T-helper 17 cell (primary cell): Measurements from ENCODE around the gene AKT3. TPM values are rescaled to one million over a fixed set of nuclear protein-coding genes. Genes with fewer than 3 reads are reported as not detected.

Experiments
- ATAC-seq: fragments of 150-1000 bp; cut with Tn5 transposase; 2 replicates; pipeline ENCODE4 v1.10.0; 2021; ENCODE audit warnings: mild to moderate bottlenecking, moderate library complexity
- DNase-seq, 3 donors: peaks; one replicate each; pipeline versions ENCODE4 v3.0.0 to v3.0.0-alpha.2; 2020 to 2021
- H3K9me3 ChIP-seq: one replicate; pipeline ENCODE4 v1.7.0; 2013; ENCODE audit warnings: low read length, mild to moderate bottlenecking; ENCODE audit not compliant: control insufficient read depth, poor library complexity, severe bottlenecking
- H3K27ac Mint-ChIP-seq: one replicate; pipeline ENCODE4 v1.8.0; 2022; ENCODE audit warnings: mild to moderate bottlenecking, moderate library complexity, mixed read lengths
- H3K27me3 Mint-ChIP-seq: one replicate; pipeline ENCODE4 v1.8.0; 2022; ENCODE audit warnings: mixed read lengths
- H3K36me3 Mint-ChIP-seq: one replicate; pipeline ENCODE4 v1.8.0; 2022; ENCODE audit warnings: low read depth, mixed read lengths
- H3K4me1 Mint-ChIP-seq: one replicate; pipeline ENCODE4 v1.8.0; 2022; ENCODE audit warnings: mild to moderate bottlenecking, mixed read lengths
- H3K4me3 Mint-ChIP-seq: one replicate; pipeline ENCODE4 v1.8.0; 2022; ENCODE audit warnings: mild to moderate bottlenecking, moderate library complexity, mixed read lengths
- total RNA-seq, 4 donors: library from RNA in 2 of 4; stranded (reverse) in 2 of 4; gene quantifications; one replicate each; pipeline ENCODE4 v1.2.3 and lab custom pipeline; 2022 to 2026

Gene AKT3
- total RNA-seq, 2 donors from 2014 or later = 96.0 to 103 TPM

DNA sequence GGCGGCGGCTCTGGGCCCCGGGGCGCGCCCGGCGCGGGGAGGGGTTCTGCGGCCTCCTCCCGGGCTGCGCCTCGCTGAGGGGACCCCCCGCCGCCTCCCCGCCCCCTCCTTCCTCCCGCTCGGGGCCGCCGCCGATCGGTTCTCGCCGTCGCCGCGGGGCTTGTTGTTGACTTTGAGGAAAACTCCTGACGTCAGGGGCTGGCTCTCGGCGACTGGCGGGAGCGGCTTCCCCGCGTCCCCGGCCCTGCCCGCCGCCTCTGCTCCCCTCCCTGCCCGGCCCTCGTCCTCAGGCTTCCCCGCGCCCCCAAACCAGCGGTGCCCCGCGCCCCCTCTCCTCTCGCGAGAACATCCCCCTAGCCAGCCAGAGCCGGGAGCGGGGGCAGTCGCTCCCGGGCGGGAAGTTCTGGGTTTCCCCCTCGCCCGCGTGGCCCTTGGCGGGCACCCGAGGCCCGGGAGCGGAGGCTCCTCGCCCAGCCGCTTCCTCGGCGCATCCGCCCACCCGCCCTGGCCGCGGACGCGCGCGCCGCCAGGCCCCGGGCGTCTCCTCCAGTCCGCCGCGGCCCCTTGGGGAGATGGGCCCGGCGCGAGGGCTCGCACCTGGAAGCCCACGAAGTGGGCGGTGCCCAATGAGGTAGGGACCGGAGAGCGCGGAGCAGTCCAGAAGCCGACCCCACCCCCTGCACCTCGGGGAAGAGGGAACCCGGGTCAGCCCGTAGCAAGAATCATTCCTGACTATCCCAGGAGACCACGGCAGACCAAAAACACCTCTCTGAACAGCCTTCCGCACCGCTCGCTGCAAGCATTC, 611 bp upstream of the AKT3 start:
- no peaks in the 10 kb centered on the region for H3K9me3 ChIP-seq
- Mint-ChIP-seq H3K36me3 (no peaks in the 10 kb centered on the region), H3K27me3 (no peaks in the 10 kb centered on the region), H3K27ac (peak overlapping the region; percentile 85), H3K4me1 (peaks cover 12% of the 10 kb centered on the region), H3K4me3 (peak overlapping the region; percentile 97)
- ATAC-seq (peak; percentile 57), DNase-seq (peak in 2 of 3 donors; percentile 81 to 88)

DNA sequence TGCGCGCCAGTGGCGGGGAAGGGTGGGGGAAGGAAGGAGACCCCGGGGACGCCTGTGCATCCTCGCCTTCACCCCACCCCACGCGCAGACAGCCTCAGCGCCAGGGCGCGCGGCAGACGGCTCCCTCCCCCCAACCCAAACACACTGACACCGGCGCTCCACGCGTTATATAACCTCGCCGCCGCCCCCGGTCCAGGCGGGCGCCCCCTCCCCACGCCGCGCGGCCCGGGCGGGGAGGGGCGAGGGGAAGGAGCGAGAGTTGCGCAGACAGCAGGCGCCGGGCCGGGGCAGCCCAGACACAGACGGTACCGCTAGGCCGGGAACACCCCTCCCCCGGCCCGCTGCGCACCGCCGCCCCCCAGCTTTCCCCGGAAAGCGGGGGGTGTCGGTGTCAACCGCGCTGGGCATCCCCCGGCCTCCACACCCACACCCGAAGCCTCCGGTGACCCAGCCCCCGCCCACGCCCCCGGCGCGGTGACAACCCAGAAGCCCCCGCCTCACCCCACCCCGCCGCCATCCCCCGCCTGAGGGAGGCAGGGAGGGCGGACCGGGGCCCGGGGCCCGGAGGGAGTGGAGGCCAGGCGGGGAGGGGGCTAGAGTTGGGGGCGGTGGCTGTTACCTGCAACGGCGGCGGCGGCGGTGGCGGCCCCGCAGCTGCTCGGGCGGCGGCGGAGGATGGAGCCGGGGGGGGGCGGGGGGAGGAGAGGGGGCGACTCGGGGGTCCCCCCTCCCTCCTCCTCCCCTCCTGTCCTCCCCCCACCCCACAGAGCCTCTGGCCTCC, 432 bp downstream of the AKT3 start:
- peak overlapping the region; percentile 97 for H3K27ac Mint-ChIP-seq
- H3K9me3 ChIP-seq = no peaks in the 10 kb centered on the region
- H3K27me3 Mint-ChIP-seq = no peaks in the 10 kb centered on the region
- peak; percentile 49 for ATAC-seq
- peak; percentile 59 to 80 (median 76) for DNase-seq
- peaks cover 12% of the 10 kb centered on the region for H3K4me1 Mint-ChIP-seq
- H3K36me3 Mint-ChIP-seq = no peaks in the 10 kb centered on the region
- H3K4me3 Mint-ChIP-seq = peak overlapping the region; percentile 97

DNA sequence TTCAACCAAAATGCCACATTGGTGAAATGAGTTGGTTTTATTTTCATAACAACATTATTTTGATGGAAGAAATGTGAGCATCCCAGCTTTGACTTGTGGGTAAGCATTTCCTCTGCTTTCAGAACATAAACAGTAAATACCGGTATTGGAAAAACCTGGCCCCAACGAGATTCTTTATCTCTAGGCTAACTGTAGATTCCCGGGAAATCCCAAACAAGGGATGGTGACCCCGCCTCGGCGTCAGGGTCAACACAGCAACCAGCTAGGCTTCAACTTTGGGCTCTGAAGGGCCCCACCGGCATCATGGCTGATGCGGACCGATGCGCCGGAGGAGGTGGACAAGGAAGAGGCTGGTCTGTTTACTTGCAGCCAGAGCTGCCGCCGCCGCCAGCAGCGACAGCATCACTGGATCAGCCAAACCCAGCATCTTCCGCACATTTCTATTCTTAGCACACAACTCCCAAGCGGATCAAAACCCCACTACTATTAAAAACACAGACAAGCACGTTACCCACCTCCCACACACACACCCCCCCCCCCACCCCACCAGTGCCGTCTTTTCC, 1.1 kb downstream of the AKT3 start:
- H3K4me3 Mint-ChIP-seq = peak overlapping the region; percentile 97
- no peaks in the 10 kb centered on the region for H3K36me3 Mint-ChIP-seq
- peak in 2 of 3 donors; percentile 18 to 26 for DNase-seq
- H3K27ac Mint-ChIP-seq = peak overlapping the region; percentile 97
- no peaks in the 10 kb centered on the region for H3K27me3 Mint-ChIP-seq
- peaks cover 12% of the 10 kb centered on the region for H3K4me1 Mint-ChIP-seq
- H3K9me3 ChIP-seq = no peaks in the 10 kb centered on the region
- peak; percentile 12 for ATAC-seq

DNA sequence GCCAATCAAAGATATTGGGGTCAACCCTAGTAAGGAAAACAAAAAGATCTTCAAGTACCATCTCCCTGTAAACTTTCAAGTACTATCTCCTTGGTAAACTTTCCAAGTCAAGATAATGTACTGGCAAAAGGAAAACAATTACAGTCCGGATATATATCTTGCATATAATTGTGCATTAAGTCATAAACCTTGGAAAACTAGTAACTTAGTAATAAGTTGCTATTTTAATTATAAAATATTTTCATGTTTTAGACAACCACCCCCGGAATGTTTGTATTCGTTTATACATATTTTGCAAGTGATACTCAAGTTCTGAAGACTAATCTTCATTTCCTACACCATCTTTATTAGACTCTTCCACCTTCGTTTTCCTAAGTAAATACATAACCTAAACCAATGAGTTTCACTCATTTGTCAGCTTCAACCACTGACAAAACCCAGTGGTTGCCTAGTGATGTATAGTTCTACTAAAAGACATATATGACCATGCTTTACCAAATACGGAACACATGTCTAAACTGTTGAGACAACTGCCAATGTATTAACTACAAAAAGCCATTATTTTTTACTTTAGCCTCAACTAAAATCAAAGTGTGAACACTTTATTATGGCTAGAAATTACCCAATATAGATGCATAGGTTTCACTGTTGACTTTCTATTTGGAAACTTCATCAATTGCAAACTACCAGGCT, 1.7 kb downstream of the AKT3 start:
- peak overlapping the region; percentile 97 for H3K4me3 Mint-ChIP-seq
- peaks cover 14% of the 10 kb centered on the region for H3K4me1 Mint-ChIP-seq
- peak overlapping the region; percentile 97 for H3K27ac Mint-ChIP-seq

DNA sequence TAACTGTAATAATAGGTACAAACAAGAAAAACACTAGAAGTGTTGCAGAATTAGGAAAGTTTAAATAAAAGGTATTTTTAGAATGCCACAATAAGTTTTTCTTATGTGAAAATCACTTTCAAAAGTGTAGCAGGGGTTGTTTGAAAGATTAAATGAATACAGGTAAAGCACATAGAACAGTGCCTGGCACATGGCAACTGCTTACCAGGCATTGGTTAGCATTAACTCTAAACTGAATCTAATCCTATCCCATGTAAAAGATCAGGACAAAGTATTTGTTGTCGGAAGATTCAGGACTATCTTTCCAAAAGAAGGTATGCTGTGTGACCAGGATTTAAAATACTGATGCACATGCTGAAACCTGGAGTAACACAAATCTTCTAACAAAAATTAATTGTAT, 3.3 kb downstream of the AKT3 start:
- H3K4me1 Mint-ChIP-seq = peaks cover 22% of the 10 kb centered on the region

More for the DNA sequence above, 1.7 kb downstream of the AKT3 start:
- H3K9me3 ChIP-seq = no peaks in the 10 kb centered on the region
- no peaks in the 10 kb centered on the region for H3K36me3 Mint-ChIP-seq
- no peak for DNase-seq
- no peak for ATAC-seq
- no peaks in the 10 kb centered on the region for H3K27me3 Mint-ChIP-seq

DNA sequence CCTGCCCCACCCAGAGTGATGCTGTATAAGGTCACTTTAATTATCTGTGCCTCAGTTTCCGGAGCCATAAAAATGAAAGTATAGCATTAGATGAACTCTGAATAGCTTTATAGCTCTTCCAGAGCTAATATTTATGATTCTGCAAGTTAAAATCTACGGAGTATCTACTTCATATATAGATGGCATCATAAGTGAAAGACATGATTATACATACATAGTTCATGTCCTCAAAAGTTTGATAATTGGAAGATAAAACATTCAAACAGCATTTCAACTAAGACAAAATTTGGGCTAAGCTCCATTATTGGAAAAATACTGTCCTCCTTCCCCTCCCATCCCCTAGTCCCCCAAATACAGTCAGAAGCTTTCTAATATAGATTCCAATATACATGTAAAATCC, 4.2 kb downstream of the AKT3 start:
- H3K4me1 Mint-ChIP-seq = peaks cover 21% of the 10 kb centered on the region
- DNase-seq (no peak), ATAC-seq (no peak)
- no peaks in the 10 kb centered on the region for H3K9me3 ChIP-seq
- no peaks in the 10 kb centered on the region for H3K27me3 Mint-ChIP-seq
- no peak overlapping the region for H3K4me3 Mint-ChIP-seq
- H3K27ac Mint-ChIP-seq = peak overlapping the region; percentile 66
- H3K36me3 Mint-ChIP-seq = no peaks in the 10 kb centered on the region

More for the DNA sequence above, 3.3 kb downstream of the AKT3 start:
- Mint-ChIP-seq H3K27ac (peak overlapping the region; percentile 66), H3K4me3 (no peak overlapping the region), H3K36me3 (no peaks in the 10 kb centered on the region), H3K27me3 (no peaks in the 10 kb centered on the region)
- no peak for DNase-seq
- H3K9me3 ChIP-seq = no peaks in the 10 kb centered on the region
- no peak for ATAC-seq

DNA sequence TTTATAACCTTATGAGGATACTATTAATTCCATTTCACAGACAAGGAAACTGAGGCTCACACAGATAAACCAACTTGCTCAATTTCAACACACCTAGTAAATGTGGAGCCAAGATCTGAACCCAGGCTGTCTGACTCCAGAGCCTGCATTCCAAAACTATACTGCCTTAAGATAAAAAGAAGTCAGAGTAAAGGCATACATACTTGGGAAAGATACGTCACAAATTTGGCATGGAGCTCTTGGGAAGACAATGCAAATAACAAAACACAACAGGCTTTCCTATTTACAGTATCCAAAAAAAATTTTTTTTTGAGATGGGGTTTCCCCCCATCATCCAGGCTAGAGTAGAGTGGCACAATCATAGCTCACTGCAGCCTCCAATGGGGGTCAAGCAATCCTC, 5.9 kb downstream of the AKT3 start:
- no peak overlapping the region for H3K27ac Mint-ChIP-seq
- H3K4me1 Mint-ChIP-seq = peaks cover 21% of the 10 kb centered on the region
- DNase-seq (no peak), ATAC-seq (no peak)
- no peaks in the 10 kb centered on the region for H3K27me3 Mint-ChIP-seq
- no peak overlapping the region for H3K4me3 Mint-ChIP-seq
- no peaks in the 10 kb centered on the region for H3K9me3 ChIP-seq
- no peaks in the 10 kb centered on the region for H3K36me3 Mint-ChIP-seq

DNA sequence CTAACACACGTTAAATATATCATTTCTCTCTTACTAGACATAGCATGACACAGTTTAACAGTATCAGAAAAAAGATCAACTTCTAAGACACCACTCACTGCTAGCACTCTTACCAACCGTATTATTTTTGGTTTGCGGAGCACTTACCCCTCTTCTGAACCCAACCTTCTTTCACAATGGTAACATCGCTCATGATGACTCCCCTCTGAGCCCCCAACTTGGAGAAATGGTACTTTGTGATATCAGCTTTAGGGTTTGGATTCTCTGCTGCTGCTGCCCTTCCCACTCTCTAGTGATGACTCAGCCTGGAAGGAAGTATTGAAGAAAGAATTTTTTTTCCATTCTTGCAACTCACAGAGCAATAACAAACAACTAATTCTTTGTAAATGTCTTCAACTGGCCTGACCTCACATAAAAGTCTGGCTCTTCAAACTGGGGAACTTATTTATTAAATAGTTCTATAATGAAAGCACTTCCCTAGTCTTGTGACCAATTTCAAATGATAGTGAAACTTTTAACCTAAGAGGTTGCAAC, 7.0 kb downstream of the AKT3 start:
- peaks cover 15% of the 10 kb centered on the region for H3K4me1 Mint-ChIP-seq
- no peaks in the 10 kb centered on the region for H3K9me3 ChIP-seq
- no peaks in the 10 kb centered on the region for H3K27me3 Mint-ChIP-seq
- H3K27ac Mint-ChIP-seq = peak overlapping the region; percentile 91
- DNase-seq = no peak
- H3K36me3 Mint-ChIP-seq = no peaks in the 10 kb centered on the region
- peak overlapping the region; percentile 66 for H3K4me3 Mint-ChIP-seq
- ATAC-seq = peak; percentile 35

DNA sequence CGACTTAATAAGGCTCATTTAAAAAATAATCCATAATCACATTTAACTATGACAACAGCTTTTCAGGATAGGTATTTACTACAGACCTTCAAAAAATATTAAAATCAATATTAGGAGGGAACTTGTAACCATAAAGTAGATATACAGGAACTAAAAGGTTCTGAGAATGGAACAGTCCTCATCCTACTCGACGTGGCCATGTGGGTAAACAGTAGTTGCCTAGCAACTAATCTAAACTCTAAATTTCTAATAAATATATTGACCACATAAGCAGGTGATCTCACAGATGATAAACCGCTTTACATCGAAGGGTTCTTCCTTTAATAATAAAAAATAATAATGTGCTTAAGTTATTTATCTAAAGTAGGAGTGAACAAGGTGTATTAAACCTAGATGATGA, 7.9 kb downstream of the AKT3 start:
- Mint-ChIP-seq H3K27ac (peak overlapping the region; percentile 91), H3K4me3 (no peak overlapping the region), H3K27me3 (no peaks in the 10 kb centered on the region), H3K4me1 (peaks cover 18% of the 10 kb centered on the region), H3K36me3 (no peaks in the 10 kb centered on the region)
- H3K9me3 ChIP-seq = no peaks in the 10 kb centered on the region
- ATAC-seq (peak; percentile 23), DNase-seq (no peak)

DNA sequence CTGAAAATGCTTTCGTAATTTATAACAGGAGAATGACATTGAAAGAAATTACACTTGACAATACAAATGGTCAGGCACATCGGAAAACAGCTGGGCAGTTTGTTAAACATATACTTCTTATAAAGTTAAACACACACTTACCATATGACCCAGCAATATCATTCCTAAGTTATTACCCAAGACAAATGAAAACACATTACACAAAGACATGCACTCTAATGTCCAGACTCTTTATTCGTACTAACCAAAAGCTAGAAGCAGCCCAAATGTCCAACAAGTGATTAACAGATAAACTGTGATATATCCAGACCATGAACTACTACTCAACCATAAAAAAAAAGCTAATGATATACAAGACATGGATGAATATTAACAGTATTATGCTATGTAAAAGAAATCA, 8.5 kb downstream of the AKT3 start:
- H3K4me3 Mint-ChIP-seq = no peak overlapping the region
- H3K36me3 Mint-ChIP-seq = no peaks in the 10 kb centered on the region
- no peaks in the 10 kb centered on the region for H3K27me3 Mint-ChIP-seq
- DNase-seq (no peak), ATAC-seq (no peak)
- H3K27ac Mint-ChIP-seq = peak overlapping the region; percentile 83
- H3K4me1 Mint-ChIP-seq = peaks cover 18% of the 10 kb centered on the region
- H3K9me3 ChIP-seq = no peaks in the 10 kb centered on the region

DNA sequence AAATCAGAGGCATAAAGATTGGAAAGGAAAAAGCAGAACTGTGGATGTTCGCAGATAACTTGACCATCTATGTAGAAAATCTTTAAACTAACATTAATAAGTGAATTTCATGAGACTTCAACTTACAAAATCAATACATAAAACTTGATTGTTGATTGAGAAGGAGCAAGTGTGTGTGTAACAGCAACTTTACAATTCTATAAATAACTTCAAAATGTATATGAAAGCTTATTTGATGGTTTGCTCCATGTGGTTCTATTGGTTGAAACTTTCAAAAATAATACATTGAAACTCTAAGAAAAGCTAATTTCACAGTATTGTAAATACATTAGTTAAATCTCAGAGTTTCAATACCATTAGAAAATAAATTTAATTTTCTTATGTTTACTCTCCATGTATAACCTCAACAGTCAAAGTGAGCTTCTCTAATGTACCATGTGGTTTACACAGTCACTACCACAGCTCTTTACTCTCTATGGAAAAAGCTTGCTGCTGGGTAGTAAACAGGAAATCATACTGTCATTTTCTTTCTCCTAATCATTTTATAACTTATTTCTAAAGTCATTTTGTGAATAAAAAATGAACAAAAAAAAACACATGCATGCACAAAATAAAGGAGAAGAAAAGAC, 12.0 kb downstream of the AKT3 start:
- Mint-ChIP-seq H3K27me3 (no peaks in the 10 kb centered on the region), H3K27ac (peak overlapping the region; percentile 96), H3K4me1 (peaks cover 22% of the 10 kb centered on the region), H3K4me3 (peak overlapping the region; percentile 63), H3K36me3 (peaks cover 2% of the 10 kb centered on the region)
- H3K9me3 ChIP-seq = no peaks in the 10 kb centered on the region
- ATAC-seq = peak; percentile 91
- DNase-seq = no peak

DNA sequence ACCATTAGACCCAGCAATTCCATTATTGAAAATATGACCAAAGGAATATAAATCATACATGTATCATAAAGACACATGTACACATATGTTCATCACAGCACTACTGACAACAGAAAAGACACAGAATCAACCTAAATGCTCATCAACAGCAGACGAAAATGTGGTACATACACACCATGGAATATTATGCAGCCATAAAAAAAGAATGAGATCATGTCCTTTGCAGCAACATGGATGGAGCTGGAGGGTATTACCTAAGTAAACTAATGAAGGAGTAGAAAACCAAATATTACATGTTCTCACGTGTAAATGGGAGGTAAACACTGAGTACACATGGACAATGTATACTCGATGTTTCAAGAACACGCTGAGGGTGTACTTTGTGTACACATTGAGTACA, 15.9 kb downstream of the AKT3 start:
- H3K4me1 Mint-ChIP-seq = peaks cover 23% of the 10 kb centered on the region
- ATAC-seq (no peak), DNase-seq (no peak)
- H3K27ac Mint-ChIP-seq = no peak overlapping the region
- peaks cover 2% of the 10 kb centered on the region for H3K36me3 Mint-ChIP-seq
- no peaks in the 10 kb centered on the region for H3K27me3 Mint-ChIP-seq
- no peaks in the 10 kb centered on the region for H3K9me3 ChIP-seq
- no peak overlapping the region for H3K4me3 Mint-ChIP-seq
